ENCODE data around the gene OR6K3. TPM values are rescaled to one million over a fixed set of nuclear protein-coding genes. Genes with fewer than 3 reads are reported as not detected.
"Not testable (repeated sequence)": the region's sequence is repeated elsewhere in the genome, so short reads cannot be mapped to it uniquely, and the experiment has no call there.

Gene OR6K3, protein sequence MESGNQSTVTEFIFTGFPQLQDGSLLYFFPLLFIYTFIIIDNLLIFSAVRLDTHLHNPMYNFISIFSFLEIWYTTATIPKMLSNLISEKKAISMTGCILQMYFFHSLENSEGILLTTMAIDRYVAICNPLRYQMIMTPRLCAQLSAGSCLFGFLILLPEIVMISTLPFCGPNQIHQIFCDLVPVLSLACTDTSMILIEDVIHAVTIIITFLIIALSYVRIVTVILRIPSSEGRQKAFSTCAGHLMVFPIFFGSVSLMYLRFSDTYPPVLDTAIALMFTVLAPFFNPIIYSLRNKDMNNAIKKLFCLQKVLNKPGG
- total RNA-seq: not detected

GRCh38 chr1:158720620-158721019 lies at the start of gene OR6K3:
OR6K3 (minus strand) TSS chr1:158720720; CDS start chr1:158718115, 2,605 bp downstream.
- DNase-seq (ENCODE audit: low read depth in 2 of 3, low spot score in 2 of 3): no peak

GRCh38 chr1:158754420-158754819 lies 33.9 kb upstream of the OR6K3 start, which contains the start of gene OR6K6:
OR6K6 (plus strand) TSS chr1:158754720; CDS start chr1:158754888, 168 bp downstream.
- no peak for DNase-seq (ENCODE audit: low read depth in 2 of 3, low spot score in 2 of 3)

- DNase-seq (ENCODE audit: low read depth in 2 of 3, low spot score in 2 of 3): no peak
Observed at GRCh38 chr1:158752155-158752712, 31.7 kb upstream of the OR6K3 start.

DNA sequence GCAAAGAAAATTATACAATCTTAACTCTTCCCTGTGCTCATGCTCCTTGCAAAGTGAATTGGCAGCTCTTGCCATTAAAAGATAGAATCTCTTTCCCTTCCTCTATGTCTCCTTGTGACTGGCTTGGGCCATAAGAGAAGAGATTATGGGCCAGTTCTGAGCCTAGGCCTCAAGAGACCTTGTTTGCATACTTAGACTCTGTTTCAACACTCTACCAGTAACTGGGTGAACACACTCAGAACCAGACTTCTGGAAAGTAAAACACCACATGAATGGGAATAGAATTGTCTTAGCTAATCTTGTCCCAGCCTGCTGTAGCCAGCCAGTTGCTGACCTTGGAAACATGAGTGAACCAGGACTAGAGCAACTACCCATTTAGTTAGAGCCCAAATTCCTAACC lies 15.3 kb upstream of the OR6K3 start:
- DNase-seq (ENCODE audit: low read depth in 2 of 3, low spot score in 2 of 3): no peak

DNA sequence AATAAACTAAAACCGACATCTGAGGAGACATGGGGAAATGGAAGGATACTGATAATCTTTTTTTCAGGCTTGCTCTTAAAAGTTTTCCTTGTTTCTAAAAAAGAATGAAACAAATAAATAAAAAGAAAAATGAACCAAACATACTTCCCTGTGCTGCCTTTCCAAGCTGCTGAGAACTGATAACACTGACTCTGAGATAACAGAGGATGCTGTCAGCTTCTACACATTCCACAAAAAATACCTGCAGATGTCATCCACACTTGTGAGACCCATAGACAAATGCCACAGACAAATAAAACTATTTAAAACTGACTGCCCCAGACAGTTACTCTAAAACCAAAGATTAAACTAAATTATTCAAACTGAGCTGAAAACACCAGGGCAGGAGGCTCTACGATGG lies 12.0 kb upstream of the OR6K3 start:
- DNase-seq (ENCODE audit: low read depth in 2 of 3, low spot score in 2 of 3): no peak

DNA sequence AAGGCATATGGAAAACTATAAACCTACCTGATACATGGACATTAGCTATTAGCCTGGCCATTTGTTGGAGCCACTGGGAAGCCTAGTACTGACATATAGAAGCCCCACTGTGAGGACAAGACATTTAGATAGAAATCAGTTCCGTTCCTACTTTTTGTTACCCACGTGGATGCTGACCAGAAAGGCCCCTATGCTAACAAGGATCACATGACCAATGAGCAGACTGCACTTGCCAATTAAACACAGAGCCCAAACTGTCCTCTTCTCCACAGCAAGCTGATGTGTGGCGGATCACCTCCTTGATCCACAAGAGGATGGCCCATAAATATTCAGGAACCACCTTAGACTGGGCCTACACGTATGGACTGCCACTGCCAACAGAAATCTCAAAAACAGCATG lies 11.2 kb upstream of the OR6K3 start:
- DNase-seq (ENCODE audit: low read depth in 2 of 3, low spot score in 2 of 3): no peak

GRCh38 chr1:158730453-158730852 lies 9.9 kb upstream of the OR6K3 start:
- DNase-seq (ENCODE audit: low read depth in 2 of 3, low spot score in 2 of 3): no peak

GRCh38 chr1:158728510-158729225 lies 8.1 kb upstream of the OR6K3 start:
- DNase-seq (ENCODE audit: low read depth in 2 of 3, low spot score in 2 of 3): no peak

DNA sequence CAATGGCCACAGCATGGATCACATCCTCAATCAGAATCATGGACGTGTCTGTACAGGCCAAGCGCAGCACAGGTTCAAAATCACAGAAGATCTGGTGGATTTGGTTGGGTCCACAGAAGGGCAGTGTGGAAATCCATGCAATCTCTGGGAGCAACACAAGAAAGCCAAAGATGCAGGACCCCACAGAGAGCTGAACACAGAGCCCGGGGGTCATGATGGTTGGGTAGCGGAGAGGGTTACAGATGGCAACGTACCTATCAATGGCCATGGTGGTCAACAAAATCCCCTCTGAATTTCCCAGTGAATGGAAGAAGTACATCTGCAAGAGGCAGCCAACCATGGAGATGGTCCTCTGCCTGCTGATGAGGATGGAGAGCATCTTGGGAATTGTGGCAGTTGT lies 3.9 kb upstream of the OR6K3 start:
- DNase-seq (ENCODE audit: low read depth in 2 of 3, low spot score in 2 of 3): no peak

- no peak for DNase-seq (ENCODE audit: low read depth in 2 of 3, low spot score in 2 of 3)
Observed at GRCh38 chr1:158719664-158720063, 856 bp downstream of the OR6K3 start.

GRCh38 chr1:158717344-158717743 lies 3.2 kb downstream of the OR6K3 start:
- DNase-seq (ENCODE audit: low read depth in 2 of 3, low spot score in 2 of 3): no peak

DNA sequence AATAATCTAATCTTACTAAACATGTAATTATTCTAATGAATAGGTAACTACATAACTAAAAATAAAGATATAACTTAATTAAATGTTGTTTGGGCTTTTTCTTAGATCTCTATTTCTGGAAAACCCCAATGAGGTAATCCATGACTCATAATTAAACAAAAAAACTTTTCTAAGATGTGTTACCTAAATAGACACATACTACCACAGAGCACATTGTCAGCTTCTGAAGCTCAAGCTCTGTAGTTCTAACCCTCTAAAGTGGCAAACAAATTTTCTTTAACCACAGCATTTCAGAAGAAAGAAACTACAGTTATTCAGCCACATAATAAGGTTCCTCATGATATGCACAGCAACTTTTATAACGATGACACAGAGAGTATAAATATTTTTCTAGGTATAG lies 4.2 kb downstream of the OR6K3 start:
- DNase-seq (ENCODE audit: low read depth in 2 of 3, low spot score in 2 of 3): no peak

GRCh38 chr1:158714754-158715153 lies 5.8 kb downstream of the OR6K3 start:
- DNase-seq (ENCODE audit: low read depth in 2 of 3, low spot score in 2 of 3): no peak

DNA sequence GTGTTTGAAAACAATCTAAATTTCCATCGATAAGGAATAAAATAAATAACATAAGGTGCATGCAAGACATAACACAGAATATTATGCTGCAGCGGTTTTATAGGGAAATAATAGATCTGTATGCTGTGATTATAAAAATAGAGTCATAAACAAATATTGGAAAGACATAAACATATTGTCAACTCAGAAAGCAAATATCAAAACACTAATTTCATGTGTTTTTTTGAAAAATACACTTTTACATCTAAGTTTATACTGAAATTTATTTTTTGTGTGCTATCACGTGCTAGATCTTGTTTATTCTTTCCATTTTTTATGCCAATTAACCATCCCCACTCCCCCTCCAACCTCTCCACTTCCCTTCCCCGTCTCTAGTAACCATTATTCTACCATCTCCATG lies 9.4 kb downstream of the OR6K3 start:
- DNase-seq (ENCODE audit: low read depth in 2 of 3, low spot score in 2 of 3): no peak

DNA sequence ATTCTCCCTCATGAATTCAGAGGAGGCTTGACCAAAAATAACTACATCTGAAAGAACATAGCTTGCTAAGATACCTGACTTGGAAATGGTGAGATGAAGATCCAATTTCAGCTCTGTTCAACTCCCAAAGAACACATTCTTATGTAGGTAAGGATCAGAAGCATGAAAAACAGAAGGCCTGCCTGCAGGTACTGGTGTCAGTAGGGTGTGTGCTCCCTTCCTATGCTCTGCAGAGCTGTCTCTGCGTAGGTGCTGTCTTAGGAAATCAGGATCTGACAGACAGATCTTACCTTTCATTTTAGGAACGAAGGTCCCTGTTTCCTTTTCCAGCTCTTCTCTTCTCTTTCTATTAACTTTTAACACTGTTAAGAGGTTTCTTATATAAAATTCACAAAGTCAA lies 14.4 kb downstream of the OR6K3 start:
- no peak for DNase-seq (ENCODE audit: low read depth in 2 of 3, low spot score in 2 of 3)

DNA sequence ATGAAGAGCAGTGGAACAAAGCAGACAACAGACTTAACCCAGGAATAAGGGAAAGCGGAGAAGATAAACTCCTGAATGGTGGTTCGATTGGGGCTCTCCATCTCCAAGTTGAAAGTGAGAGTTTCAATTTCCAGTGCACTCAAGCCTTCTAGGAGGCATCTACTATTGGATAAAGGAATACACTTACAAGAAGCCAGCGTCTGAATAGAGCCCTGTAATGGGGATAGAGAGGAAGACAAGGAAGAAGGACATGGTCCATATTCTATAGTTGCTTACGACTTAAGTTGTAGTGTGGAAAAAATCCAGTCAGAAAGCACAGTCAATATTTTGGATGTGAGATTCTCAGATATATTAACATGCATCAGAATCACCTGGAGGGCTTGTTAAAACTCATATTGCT lies 20.0 kb downstream of the OR6K3 start, which contains the start of gene OR6K2:
TSS of gene OR6K2 (minus strand) at position 101 of the 400 bp plus-strand sequence. CDS start at position 101, 0 bp downstream.
- DNase-seq (ENCODE audit: low read depth in 2 of 3, low spot score in 2 of 3): no peak

DNA sequence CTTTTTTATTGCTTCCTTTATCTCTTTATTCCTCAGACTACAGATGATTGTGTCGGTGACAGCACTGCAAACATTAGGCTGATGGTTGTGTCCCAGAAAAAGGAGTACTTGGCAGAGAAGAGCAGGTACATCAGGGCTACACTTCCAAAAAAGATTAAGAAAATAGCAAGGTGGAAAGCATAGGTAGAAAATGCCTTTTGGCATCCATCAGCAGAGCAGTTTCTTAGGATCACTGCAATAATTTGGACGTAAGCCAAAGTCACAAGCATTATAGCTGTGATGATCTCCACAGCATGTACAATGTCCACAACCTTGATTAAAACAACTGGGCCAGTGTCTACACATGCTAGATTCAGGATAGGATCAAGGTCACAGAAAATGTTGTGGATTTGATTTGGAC lies 25.9 kb downstream of the OR6K3 start:
- DNase-seq (ENCODE audit: low read depth in 2 of 3, low spot score in 2 of 3): no peak

- no peak for DNase-seq (ENCODE audit: low read depth in 2 of 3, low spot score in 2 of 3)
Observed at GRCh38 chr1:158692356-158692755, 28.2 kb downstream of the OR6K3 start.

DNA sequence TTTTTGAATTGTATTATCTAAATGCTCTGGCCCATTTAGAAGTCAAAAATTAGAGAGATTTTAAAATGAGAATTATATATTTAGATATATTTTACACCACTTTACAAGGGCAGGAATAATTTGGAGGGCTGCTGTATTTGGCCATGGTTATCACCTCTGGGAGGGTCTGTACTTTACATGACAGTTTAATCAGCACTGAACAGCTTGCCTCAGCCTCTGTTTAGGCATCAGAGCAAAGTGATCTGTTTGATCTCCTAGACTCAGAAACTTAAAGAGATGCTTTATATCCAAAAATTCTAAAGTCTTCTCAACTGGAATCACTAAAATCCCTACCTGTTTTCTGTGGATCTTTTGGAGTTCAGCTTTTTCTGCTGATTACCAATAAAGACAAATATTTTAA lies 28.6 kb downstream of the OR6K3 start:
- no peak for DNase-seq (ENCODE audit: low read depth in 2 of 3, low spot score in 2 of 3)

DNA sequence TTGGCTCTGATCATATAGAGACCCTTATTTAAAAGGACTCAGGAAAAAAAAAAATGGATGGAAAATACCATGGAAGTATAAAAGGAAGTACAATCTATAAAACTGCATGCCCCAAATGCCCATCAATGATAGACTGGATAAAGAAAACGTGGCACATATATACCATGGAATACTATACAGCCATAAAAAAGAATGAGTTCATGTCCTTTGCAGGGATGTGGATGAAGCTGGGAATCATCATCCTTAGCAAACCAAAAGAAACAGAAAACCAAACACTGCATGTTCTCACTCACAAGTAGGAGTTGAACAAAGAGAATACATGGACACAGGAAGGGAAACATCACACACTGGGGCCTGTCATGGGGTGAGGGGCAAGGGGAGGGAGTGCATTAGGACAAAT lies 29.4 kb downstream of the OR6K3 start:
- DNase-seq (ENCODE audit: low read depth in 2 of 3, low spot score in 2 of 3): not testable (repeated sequence)

- DNase-seq (ENCODE audit: low read depth in 2 of 3, low spot score in 2 of 3): no peak
Observed at GRCh38 chr1:158689875-158690274, 30.6 kb downstream of the OR6K3 start.

DNA sequence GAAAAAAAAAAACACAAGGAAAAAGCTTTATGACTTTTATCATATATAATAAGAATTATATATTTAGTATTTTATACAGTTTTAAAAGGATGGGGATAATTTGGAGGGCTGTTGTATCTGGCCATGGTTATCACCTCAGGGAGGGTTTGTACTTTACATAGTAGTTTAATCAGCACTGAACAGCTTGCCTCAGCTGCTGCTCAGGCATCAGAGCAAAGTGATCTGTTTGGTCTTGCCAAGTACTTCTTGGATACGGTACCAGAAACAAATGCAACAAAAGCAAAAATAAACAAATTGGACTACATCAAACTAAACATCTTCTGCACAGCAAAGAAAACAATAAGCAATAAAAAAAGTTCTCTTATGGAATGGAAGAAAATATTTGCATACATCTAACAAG lies 31.4 kb downstream of the OR6K3 start:
- no peak for DNase-seq (ENCODE audit: low read depth in 2 of 3, low spot score in 2 of 3)
